Endothelial cell of umbilical vein (primary cell): ENCODE results near the gene CFTR. TPM values are rescaled to one million over a fixed set of nuclear protein-coding genes. Genes with fewer than 3 reads are reported as not detected.

Source experiments
- BruUV-seq: library from RNA; stranded (reverse); fragments of 400-500 nt; replicated peaks from 2 replicates; lab custom pipeline; 2021; lab: Mats Ljungman, UMichigan
- CTCF ChIA-PET: fragments of 300-600, 350-600 bp; sonication (Branson Sonifier 250); formaldehyde crosslinking; loops from one replicate; lab custom pipeline; 2021; ENCODE audit warnings: antibody characterized with exemption, inconsistent platforms; lab: Charles Lee
- POLR2A ChIA-PET: fragments of 300-600, 350-600 bp; sonication (Branson Sonifier 250); formaldehyde crosslinking; loops from one replicate; lab custom pipeline; 2021; ENCODE audit warnings: antibody characterized with exemption, inconsistent platforms; lab: Charles Lee
- DNase-seq: peaks from one replicate; pipeline ENCODE4 v3.0.0-alpha.2; 2011; ENCODE audit warnings: low read depth, low spot score
- FAIRE-seq: peaks from 2 replicates; lab custom pipeline; 2011; peaks lifted over from hg19 to GRCh38; lab: Jason Lieb, UNC
- H2AFZ ChIP-seq: 2 replicates; pipeline ENCODE4 v1.6.0; 2012; ENCODE audit warnings: low read depth, low read length, control low read depth, inconsistent platforms
- H3K27ac ChIP-seq: 2 replicates; pipeline ENCODE4 v1.5.1; 2011; ENCODE audit warnings: low read depth, mild to moderate bottlenecking, control low read depth, low read length, moderate library complexity; ENCODE audit not compliant: insufficient read depth
- H3K27me3 ChIP-seq, 2 experiments: 2 replicates each; pipeline versions ENCODE4 v1.6.0 to v1.6.1; 2011; ENCODE audit warnings: low read length in 2 of 2, mixed read lengths in 1 of 2; ENCODE audit not compliant: control insufficient read depth in 2 of 2, insufficient read depth in 2 of 2
- H3K36me3 ChIP-seq, 2 experiments: 2 replicates in 1 of 2; 3 replicates in 1 of 2; pipeline ENCODE4 v1.5.1; 2011; ENCODE audit warnings: low read length in 2 of 2, mild to moderate bottlenecking in 1 of 2, moderate library complexity in 1 of 2; ENCODE audit not compliant: control insufficient read depth in 2 of 2, insufficient read depth in 2 of 2; ENCODE audit errors: extremely low read depth in 1 of 2
- H3K4me1 ChIP-seq: 3 replicates; pipeline ENCODE4 v1.5.1; 2011; ENCODE audit warnings: mild to moderate bottlenecking, low read length; ENCODE audit not compliant: control insufficient read depth, insufficient read depth; ENCODE audit errors: extremely low read depth
- H3K4me2 ChIP-seq: 2 replicates; pipeline ENCODE4 v1.6.1; 2011; ENCODE audit warnings: low read length, control low read depth, mixed read lengths; ENCODE audit not compliant: insufficient read depth
- H3K4me3 ChIP-seq, 3 experiments: fragments of 200-600 bp in 1 of 3; sonication (generic), shearing (Covaris generic) in 1 of 3; replicated peaks in 1 of 3; 2 replicates each; pipeline ENCODE4 v1.5.1; 2011 to 2016; ENCODE audit warnings: control low read depth in 3 of 3, low read length in 3 of 3, mild to moderate bottlenecking in 2 of 3, inconsistent platforms in 1 of 3, low read depth in 1 of 3, moderate library complexity in 1 of 3; ENCODE audit not compliant: insufficient read depth in 1 of 3
- H3K79me2 ChIP-seq: 2 replicates; pipeline ENCODE4 v1.6.0; 2012; ENCODE audit warnings: low read length, inconsistent platforms; ENCODE audit not compliant: control insufficient read depth, insufficient read depth
- H3K9ac ChIP-seq: replicated peaks from 2 replicates; pipeline ENCODE3; 2011; ENCODE audit warnings: low read length, control low read depth; ENCODE audit not compliant: insufficient read depth; ENCODE audit errors: extremely low read depth
- H3K9me1 ChIP-seq: replicated peaks from 3 replicates; pipeline ENCODE4 v1.6.0; 2011; ENCODE audit warnings: mild to moderate bottlenecking, low read length; ENCODE audit not compliant: control insufficient read depth, insufficient read depth; ENCODE audit errors: extremely low read depth
- H3K9me3 ChIP-seq: replicated peaks from 2 replicates; pipeline ENCODE4 v1.5.1; 2012; ENCODE audit warnings: low read length, inconsistent platforms; ENCODE audit not compliant: control insufficient read depth, insufficient read depth
- H4K20me1 ChIP-seq: replicated peaks from 2 replicates; pipeline ENCODE3; 2011; ENCODE audit warnings: mild to moderate bottlenecking, low read length; ENCODE audit not compliant: control insufficient read depth, insufficient read depth; ENCODE audit errors: extremely low read depth
- EZH2 ChIP-seq: IDR thresholded peaks from 2 replicates; pipeline ENCODE4 v1.6.1; 2012; ENCODE audit warnings: borderline replicate concordance, low read depth, mild to moderate bottlenecking, moderate library complexity, low read length, inconsistent platforms; ENCODE audit not compliant: severe bottlenecking
- FOS ChIP-seq: IDR thresholded peaks from 2 replicates; pipeline ENCODE4 v1.6.1; 2011; ENCODE audit warnings: mild to moderate bottlenecking, low read length, moderate library complexity, borderline replicate concordance; ENCODE audit not compliant: insufficient read depth
- GATA2 ChIP-seq: IDR thresholded peaks from 2 replicates; pipeline ENCODE4 v1.7.0; 2011; ENCODE audit warnings: low read depth, mild to moderate bottlenecking, moderate library complexity, mixed read lengths, low read length; ENCODE audit not compliant: insufficient read length, insufficient read depth
- JUN ChIP-seq: IDR thresholded peaks from 2 replicates; pipeline ENCODE4 v1.6.1; 2011; ENCODE audit warnings: borderline replicate concordance, low read depth; ENCODE audit not compliant: insufficient read length, insufficient read depth
- MYC ChIP-seq: IDR thresholded peaks from one replicate; pipeline ENCODE4 v1.6.1; 2011; ENCODE audit warnings: mild to moderate bottlenecking, low read depth, low read length
- POLR2A ChIP-seq: IDR thresholded peaks from 2 replicates; pipeline ENCODE4 v1.6.1; 2012; ENCODE audit warnings: low read depth, mild to moderate bottlenecking, control low read depth, low read length
- POLR2AphosphoS5 ChIP-seq: IDR thresholded peaks from 2 replicates; pipeline ENCODE4 v1.6.1; 2012; ENCODE audit warnings: low read depth, mild to moderate bottlenecking, control low read depth, low read length, moderate library complexity; ENCODE audit not compliant: insufficient read depth
- dilution Hi-C: fragments of 300-500 bp; cut with MboI; formaldehyde crosslinking; loops from one replicate; pipeline ENCODE4 v1.15.0; 2019; ENCODE audit warnings: low sequenced_read_pairs; ENCODE audit not compliant: extremely low pct_ligation_motif_present
- intact Hi-C: fragments of 100-400 bp; cut with micrococcal nuclease; formaldehyde crosslinking; loops from one replicate; pipeline ENCODE4 v1.10.0; 2022
- polyA plus RNA-seq, 4 experiments: library from polyadenylated mRNA; depleted of rRNA in 3 of 4; stranded (reverse) in 3 of 4; unstranded in 1 of 4; fragments of >200 nt; gene quantifications; 2 replicates each; pipeline versions ENCODE4 v1.2.1 to v1.2.3, GENCODE V29; 2011 to 2012; ENCODE audit warnings: missing spikeins in 1 of 4
- total RNA-seq: library from RNA; stranded (reverse); gene quantifications from 2 replicates; pipeline ENCODE4 v1.2.3, GENCODE V29; 2021
- TF ChIP-seq, protein P1 (sequence below): IDR thresholded peaks from 2 replicates; pipeline ENCODE4 v1.6.1; 2011; ENCODE audit not compliant: insufficient read depth, insufficient read length
- TF ChIP-seq, protein P2 (sequence below), 2 donors: IDR thresholded peaks; 1 replicate in 1 of 2; 2 replicates in 1 of 2; pipeline ENCODE4 v1.5.1; 2011; ENCODE audit warnings: low read length in 2 of 2, mild to moderate bottlenecking in 2 of 2, moderate library complexity in 2 of 2, control low read depth in 1 of 2, inconsistent platforms in 1 of 2, low read depth in 1 of 2; ENCODE audit not compliant: insufficient read depth in 1 of 2; ENCODE audit errors: extremely low read depth in 1 of 2

The CFTR gene
- total and polyA plus RNA-seq, 2 donors (not counting 3 experiments of a cell fraction or from before 2014, with no cell fraction given) = 0.03 TPM; not detected in 1

DNA sequence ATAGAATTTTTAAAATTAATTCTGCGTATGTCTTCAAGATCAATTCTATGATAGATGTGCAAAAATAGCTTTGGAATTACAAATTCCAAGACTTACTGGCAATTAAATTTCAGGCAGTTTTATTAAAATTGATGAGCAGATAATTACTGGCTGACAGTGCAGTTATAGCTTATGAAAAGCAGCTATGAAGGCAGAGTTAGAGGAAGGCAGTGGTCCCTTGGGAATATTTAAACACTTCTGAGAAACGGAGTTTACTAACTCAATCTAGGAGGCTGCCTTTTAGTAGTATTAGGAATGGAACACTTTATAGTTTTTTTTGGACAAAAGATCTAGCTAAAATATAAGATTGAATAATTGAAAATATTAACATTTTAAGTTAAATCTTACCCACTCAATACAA, 70.8 kb downstream of the CFTR start:
- CTCF ChIA-PET = interaction anchor here (1.0 to 2.2 kb wide), 5 partner anchors 10 to 122 kb away, joined by 3 to 7 read pairs (median 5); no protein-coding TSS in a partner anchor
- dilution Hi-C loops (no loop called here), intact Hi-C loops (no loop called here)
- POLR2A ChIA-PET = no interaction called here
- no TSS peak for BruUV-seq
- DNase-seq (no peak), FAIRE-seq (no peak)
- H3K27me3 ChIP-seq = no peaks in the 10 kb centered on the region
- no peaks in the 10 kb centered on the region for H3K9me3 ChIP-seq
- H3K9me1 ChIP-seq = no peaks in the 10 kb centered on the region
- TF ChIP-seq, protein P1, sequence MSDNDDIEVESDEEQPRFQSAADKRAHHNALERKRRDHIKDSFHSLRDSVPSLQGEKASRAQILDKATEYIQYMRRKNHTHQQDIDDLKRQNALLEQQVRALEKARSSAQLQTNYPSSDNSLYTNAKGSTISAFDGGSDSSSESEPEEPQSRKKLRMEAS = no peak
- TF ChIP-seq POLR2AphosphoS5 (no peak), FOS (no peak), MYC (no peak), EZH2 (no peak), POLR2A (no peak)
- H2AFZ ChIP-seq = no peak overlapping the region
- no peak overlapping the region for H3K27ac ChIP-seq
- no peaks in the 10 kb centered on the region for H3K36me3 ChIP-seq
- no peaks in the 10 kb centered on the region for H4K20me1 ChIP-seq
- no peak overlapping the region for H3K4me2 ChIP-seq
- no peaks in the 10 kb centered on the region for H3K4me1 ChIP-seq
- H3K79me2 ChIP-seq = no peaks in the 10 kb centered on the region
- no peak overlapping the region for H3K9ac ChIP-seq
- no peak overlapping the region for H3K4me3 ChIP-seq

DNA sequence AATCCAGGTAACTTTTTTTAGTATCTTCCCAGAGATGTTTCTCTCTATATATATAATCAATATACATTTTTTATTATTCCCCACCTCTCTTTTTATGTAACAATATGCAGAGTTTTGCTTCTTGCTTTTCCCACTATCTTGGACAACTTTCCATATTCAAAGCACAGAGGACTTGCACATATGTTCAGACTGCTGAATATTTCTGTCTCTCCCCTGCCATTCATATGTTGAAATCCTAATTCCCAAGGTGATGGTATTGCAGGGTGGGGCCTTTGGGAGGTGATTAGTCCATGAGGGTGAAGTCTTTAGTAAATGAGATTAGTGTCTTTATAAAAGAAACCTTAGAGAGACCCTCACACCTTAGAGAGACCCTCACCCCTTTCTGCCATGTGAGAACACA, 72.8 kb downstream of the CFTR start:
- dilution Hi-C loops (no loop called here), intact Hi-C loops (no loop called here)
- no TSS peak for BruUV-seq
- CTCF ChIA-PET = no interaction called here
- H3K27ac ChIP-seq = no peak overlapping the region
- H3K9me3 ChIP-seq = no peaks in the 10 kb centered on the region
- H3K36me3 ChIP-seq = no peaks in the 10 kb centered on the region
- H3K4me1 ChIP-seq = no peaks in the 10 kb centered on the region
- H3K9me1 ChIP-seq = no peaks in the 10 kb centered on the region
- DNase-seq (no peak), FAIRE-seq (no peak)
- H2AFZ ChIP-seq = no peak overlapping the region
- H3K27me3 ChIP-seq = no peaks in the 10 kb centered on the region
- H3K9ac ChIP-seq = no peak overlapping the region
- H3K4me3 ChIP-seq = no peak overlapping the region
- H3K79me2 ChIP-seq = no peaks in the 10 kb centered on the region
- no peaks in the 10 kb centered on the region for H4K20me1 ChIP-seq
- H3K4me2 ChIP-seq = no peak overlapping the region
- POLR2A ChIA-PET = no interaction called here
- TF ChIP-seq POLR2A = no peak
- no peak for TF ChIP-seq GATA2
- TF ChIP-seq, protein P2, sequence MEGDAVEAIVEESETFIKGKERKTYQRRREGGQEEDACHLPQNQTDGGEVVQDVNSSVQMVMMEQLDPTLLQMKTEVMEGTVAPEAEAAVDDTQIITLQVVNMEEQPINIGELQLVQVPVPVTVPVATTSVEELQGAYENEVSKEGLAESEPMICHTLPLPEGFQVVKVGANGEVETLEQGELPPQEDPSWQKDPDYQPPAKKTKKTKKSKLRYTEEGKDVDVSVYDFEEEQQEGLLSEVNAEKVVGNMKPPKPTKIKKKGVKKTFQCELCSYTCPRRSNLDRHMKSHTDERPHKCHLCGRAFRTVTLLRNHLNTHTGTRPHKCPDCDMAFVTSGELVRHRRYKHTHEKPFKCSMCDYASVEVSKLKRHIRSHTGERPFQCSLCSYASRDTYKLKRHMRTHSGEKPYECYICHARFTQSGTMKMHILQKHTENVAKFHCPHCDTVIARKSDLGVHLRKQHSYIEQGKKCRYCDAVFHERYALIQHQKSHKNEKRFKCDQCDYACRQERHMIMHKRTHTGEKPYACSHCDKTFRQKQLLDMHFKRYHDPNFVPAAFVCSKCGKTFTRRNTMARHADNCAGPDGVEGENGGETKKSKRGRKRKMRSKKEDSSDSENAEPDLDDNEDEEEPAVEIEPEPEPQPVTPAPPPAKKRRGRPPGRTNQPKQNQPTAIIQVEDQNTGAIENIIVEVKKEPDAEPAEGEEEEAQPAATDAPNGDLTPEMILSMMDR (IDR thresholded peaks at IDR 0.05; ENCODE audit: extremely low read depth in 1 of 2, insufficient read depth in 1 of 2, low read depth in 1 of 2, low read length in 2 of 2) = no peak
- no peak for TF ChIP-seq MYC
- TF ChIP-seq, protein P1 = no peak
- no peak for TF ChIP-seq FOS
- TF ChIP-seq POLR2AphosphoS5 = no peak
- no peak for TF ChIP-seq JUN
- no peak for TF ChIP-seq EZH2
